ENCODE data around the gene FBXL19. TPM values are rescaled to one million over a fixed set of nuclear protein-coding genes. Genes with fewer than 3 reads are reported as not detected.

FBXL19 gene
- total and polyA plus RNA-seq, 2 of the 13 experiments (the other 11 are each of a cell fraction or from before 2014, with no cell fraction given): 6.0 to 13.7 TPM

- no peak for TF ChIP-seq DZIP1 (CRISPR knock-in tag; IDR thresholded peaks at IDR 0.05)
- no peak for TF ChIP-seq ATAD3A (CRISPR knock-in tag; IDR thresholded peaks at IDR 0.05)
- peak; percentile 82; the same call in 1 of the 2 replicates for TF ChIP-seq HMG20A (CRISPR knock-in tag; IDR thresholded peaks at IDR 0.05; ENCODE audit: borderline replicate concordance)
- TF ChIP-seq KMT2A (CRISPR knock-in tag; IDR thresholded peaks at IDR 0.05): peak; percentile 74
- TF ChIP-seq SMARCC2 (IDR thresholded peaks at IDR 0.05): no peak
- TF ChIP-seq CERS6 (CRISPR knock-in tag; IDR thresholded peaks at IDR 0.05): no peak
- TF ChIP-seq SMC3 (IDR thresholded peaks at IDR 0.05; ENCODE audit: low read length): 0 out of 2 replicates have a peak, but pooled peaks have one; percentile 10
- TF ChIP-seq MLX (CRISPR knock-in tag; IDR thresholded peaks at IDR 0.05): peak; percentile 53; the same call in 1 of the 2 replicates
- peak; percentile 41; the same call in 1 of the 2 replicates for TF ChIP-seq KAT7 (CRISPR knock-in tag; IDR thresholded peaks at IDR 0.05; ENCODE audit: borderline replicate concordance)
- TF ChIP-seq MAFF (IDR thresholded peaks at IDR 0.05; ENCODE audit: low read depth, low read length): no peak
- 0 out of 2 replicates have a peak, but pooled peaks have one; percentile 62 for TF ChIP-seq ZNF709 (CRISPR knock-in tag; IDR thresholded peaks at IDR 0.05)
- 0 out of 2 replicates have a peak, but pooled peaks have one; percentile 86 for TF ChIP-seq SMAD1 (CRISPR knock-in tag; IDR thresholded peaks at IDR 0.05; ENCODE audit: borderline replicate concordance, low read depth)
- TF ChIP-seq HNF1B (CRISPR knock-in tag; IDR thresholded peaks at IDR 0.05): peak; percentile 77; the same call in 1 of the 2 replicates
- TF ChIP-seq ZNF7 (CRISPR knock-in tag; IDR thresholded peaks at IDR 0.05): no peak
- TF ChIP-seq ZNF275 (CRISPR knock-in tag; IDR thresholded peaks at IDR 0.05; ENCODE audit: borderline replicate concordance): peak; percentile 69; the same call in 1 of the 2 replicates
- peak; percentile 88 for TF ChIP-seq TOPORS (CRISPR knock-in tag; IDR thresholded peaks at IDR 0.05)
- TF ChIP-seq ZNF224 (CRISPR knock-in tag; IDR thresholded peaks at IDR 0.05): no peak
- TF ChIP-seq ZNF644 (CRISPR knock-in tag; IDR thresholded peaks at IDR 0.05; ENCODE audit: low read depth): peak; percentile 63; the same call in 1 of the 2 replicates
- TF ChIP-seq ZNF333 (CRISPR knock-in tag; IDR thresholded peaks at IDR 0.05; ENCODE audit: borderline replicate concordance): 0 out of 2 replicates have a peak, but pooled peaks have one; percentile 35
- TF ChIP-seq ZNF503 (CRISPR knock-in tag; IDR thresholded peaks at IDR 0.05): peak; percentile 35; the same call in 1 of the 2 replicates
These were observed 26.5 kb downstream of the FBXL19 start (continued) for GRCh38 chr16:30949650-30950515.

Data from HepG2 (cell line).